ENCODE data around the gene SOX4.

SOX4 gene

DNA sequence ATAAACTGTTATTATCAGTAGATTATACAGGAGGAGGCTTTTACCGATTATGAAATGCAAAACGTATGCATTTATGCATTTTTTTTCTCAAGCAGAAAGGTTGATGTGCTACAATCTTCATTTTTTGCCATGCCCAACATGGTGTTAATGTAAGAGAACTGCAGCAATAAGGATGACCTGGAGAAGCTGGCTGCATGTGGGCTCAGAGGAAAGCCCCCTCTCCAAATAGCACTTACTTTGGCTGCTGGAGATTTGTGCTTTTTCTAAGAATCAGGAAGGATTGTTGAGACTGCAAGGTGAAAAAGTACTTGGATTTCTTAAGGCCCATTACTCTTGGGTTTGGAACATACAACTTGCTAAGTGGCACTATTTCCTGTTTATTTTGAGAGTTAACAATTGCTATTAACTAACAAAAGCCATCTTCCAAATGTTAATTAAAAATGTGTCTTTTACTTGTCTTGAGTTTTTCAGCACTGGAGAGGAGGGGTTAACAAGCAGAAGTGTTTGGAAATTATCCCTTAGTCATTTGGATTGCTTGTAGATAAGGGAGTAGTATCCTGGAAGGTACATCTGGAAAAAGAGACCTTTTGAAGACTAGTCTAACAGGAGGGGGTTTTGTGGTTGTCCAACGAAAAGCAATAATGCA is 5.6 kb downstream of the SOX4 start:
- TF ChIP-seq, protein P1, sequence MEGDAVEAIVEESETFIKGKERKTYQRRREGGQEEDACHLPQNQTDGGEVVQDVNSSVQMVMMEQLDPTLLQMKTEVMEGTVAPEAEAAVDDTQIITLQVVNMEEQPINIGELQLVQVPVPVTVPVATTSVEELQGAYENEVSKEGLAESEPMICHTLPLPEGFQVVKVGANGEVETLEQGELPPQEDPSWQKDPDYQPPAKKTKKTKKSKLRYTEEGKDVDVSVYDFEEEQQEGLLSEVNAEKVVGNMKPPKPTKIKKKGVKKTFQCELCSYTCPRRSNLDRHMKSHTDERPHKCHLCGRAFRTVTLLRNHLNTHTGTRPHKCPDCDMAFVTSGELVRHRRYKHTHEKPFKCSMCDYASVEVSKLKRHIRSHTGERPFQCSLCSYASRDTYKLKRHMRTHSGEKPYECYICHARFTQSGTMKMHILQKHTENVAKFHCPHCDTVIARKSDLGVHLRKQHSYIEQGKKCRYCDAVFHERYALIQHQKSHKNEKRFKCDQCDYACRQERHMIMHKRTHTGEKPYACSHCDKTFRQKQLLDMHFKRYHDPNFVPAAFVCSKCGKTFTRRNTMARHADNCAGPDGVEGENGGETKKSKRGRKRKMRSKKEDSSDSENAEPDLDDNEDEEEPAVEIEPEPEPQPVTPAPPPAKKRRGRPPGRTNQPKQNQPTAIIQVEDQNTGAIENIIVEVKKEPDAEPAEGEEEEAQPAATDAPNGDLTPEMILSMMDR (IDR thresholded peaks at IDR 0.05; ENCODE audit: extremely low read depth, missing control alignments) = no peak
- DNase-seq (ENCODE audit: low spot score) = no peak

DNA sequence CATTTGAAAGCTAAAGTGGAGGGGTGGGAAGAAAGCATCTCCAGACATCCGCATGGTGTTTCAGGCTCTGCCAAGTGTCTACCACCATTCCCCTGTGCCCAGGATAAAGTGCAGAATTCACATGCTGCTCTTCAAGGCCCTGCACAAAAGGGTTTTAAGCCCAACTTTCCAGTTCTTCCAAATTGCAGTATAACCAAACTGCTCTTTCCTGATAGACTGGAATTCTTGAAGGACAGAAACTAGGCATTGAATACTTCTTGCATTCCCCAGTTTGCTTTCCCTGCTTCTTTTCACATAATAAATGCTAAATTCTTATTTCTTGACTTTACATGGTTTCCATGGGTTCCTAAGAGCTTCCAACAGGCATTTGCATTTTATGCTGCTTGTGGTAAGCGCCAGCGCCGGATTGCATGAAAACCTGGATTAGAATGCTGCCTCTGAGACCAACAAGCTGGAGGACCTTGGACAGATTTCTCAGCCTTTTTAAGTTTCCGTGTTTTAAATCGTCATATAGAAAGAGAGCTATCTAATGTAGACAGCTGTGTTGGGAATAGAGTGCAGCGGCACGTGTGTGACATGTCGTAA is 7.9 kb downstream of the SOX4 start:
- TF ChIP-seq, protein P1 (IDR thresholded peaks at IDR 0.05; ENCODE audit: extremely low read depth, missing control alignments) = no peak
- no peak for DNase-seq (ENCODE audit: low spot score)

DNA sequence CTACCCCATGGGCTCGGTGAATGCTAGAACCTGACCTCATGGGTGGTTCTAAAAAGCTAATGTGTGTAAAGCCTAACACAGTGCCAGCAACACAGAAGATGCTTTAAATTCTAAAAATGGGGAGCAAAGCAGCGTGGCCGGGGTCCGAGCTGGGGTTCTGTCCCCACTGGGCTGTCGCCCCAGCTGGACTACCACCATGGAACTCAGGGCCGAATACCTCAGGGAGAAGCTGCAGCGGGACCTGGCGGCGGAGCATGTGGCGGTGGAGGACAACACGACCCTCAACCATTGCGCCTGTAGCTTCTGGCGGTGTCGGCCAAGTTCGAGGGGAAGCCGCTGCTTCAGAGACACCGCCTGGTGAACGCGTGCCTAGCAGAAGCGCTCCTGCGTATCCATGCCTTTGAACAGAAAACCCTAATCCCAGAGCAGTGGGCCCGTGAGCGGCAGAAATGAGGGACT is 8.4 kb downstream of the SOX4 start:
- TF ChIP-seq, protein P1 (IDR thresholded peaks at IDR 0.05; ENCODE audit: extremely low read depth, missing control alignments) = no peak
- DNase-seq (ENCODE audit: low spot score) = no peak

DNA sequence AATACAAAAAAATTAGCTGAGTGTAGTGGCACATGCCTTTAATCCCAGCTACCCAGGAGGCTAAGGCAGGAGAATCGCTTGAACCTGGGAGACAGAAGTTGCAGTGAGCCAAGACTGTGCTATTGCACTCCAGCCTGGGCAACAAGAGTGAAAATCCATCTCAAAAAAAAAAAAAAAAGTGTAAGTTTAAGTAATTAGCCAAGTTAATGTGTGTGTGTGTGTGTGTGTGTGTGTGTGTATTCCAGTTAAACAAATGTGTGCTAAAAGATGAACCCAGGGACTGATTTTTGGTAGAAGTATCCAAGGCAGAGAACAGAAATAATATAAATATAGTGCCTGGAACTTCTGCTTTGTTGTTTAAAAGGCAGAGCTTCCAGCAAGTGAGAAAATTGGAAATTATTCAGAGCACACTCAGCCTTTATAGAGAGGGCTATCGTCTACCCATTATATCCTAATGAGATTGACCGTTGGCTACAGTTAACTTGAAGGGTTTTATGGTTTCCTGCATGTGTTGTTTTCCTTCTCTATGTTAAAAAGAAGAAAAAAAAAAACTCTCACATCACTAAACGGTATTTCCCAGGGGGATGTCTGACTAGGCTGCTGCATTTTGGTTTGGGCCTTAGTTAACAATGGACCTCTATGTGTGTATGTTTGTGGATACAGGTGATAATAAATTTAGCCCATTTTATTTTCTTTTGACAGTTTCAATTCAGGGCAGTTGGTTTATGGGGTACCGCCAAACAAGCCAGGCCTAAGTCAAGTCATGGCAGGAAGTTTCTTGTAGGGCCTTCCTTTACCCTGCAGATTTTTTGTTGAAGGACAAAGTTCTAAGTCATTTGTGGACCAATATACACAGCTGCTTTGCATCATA is 9.8 kb downstream of the SOX4 start:
- DNase-seq (ENCODE audit: low spot score) = no peak
- TF ChIP-seq, protein P1 (IDR thresholded peaks at IDR 0.05; ENCODE audit: extremely low read depth, missing control alignments) = no peak

DNA sequence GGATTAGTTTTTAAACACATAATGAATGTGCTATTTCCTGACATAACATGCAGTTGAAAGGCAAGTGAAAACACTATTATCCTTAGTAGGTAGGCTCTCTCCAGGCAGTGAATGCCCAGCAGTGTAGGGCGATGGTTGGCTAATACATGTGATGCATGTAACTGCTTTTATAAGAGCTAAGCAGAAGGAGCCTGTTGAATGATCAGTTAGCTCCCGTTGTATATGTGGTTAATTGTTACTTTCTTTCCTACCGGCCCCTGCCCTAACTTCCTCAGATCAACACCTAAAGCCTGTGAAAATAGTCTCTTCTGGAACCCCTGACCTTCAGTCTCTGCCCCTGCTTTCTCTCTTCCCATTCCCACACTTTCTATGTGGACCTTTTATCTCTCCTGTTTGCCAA is 10.5 kb downstream of the SOX4 start:
- TF ChIP-seq, protein P1 (IDR thresholded peaks at IDR 0.05; ENCODE audit: extremely low read depth, missing control alignments) = no peak

DNA sequence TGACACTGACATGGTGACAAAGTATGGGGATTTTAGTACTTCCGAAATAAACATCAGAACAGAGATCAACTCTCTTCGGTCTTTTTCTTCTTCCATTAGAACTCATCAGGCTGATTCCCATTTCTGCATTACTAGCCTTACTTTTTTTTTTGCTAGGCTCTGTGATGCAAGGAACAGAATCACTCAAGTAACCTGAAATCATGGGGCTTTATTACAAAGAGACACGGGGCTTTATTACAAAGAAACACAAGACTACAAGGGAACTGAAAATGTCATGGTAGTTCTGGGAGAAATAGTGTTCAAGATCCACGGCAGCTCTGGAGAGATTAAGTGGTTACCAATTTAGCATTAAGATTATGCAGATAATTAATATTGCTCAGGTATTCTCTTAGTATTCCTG is 11.6 kb downstream of the SOX4 start:
- no peak for DNase-seq (ENCODE audit: low spot score)
- TF ChIP-seq, protein P1 (IDR thresholded peaks at IDR 0.05; ENCODE audit: extremely low read depth, missing control alignments) = no peak

More for the DNA sequence above, 10.5 kb downstream of the SOX4 start:
- DNase-seq (ENCODE audit: low spot score) = no peak

DNA sequence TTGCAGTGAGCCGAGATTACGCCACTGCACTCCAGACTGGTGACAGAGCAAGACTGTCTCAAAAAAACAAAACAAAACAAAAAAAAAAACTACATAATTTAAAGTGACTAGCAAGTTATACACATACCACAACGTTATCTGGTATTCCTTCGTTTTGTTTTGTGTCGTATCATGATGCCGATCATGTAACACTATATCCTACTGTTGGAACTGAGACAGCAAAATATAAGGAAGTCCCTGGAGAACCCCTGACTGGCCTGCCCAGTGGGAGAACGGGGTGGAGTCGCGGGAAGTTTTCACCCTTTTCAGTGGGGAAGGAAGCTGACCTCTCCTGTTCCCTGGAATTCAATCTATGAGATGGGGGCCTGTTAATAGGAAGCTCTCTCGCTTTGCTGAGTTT is 15.1 kb downstream of the SOX4 start:
- TF ChIP-seq, protein P1 (IDR thresholded peaks at IDR 0.05; ENCODE audit: extremely low read depth, missing control alignments) = no peak
- no peak for DNase-seq (ENCODE audit: low spot score)

All from GM20000 (cell line).